ENCODE results near the gene CDCP2.

CDCP2 gene

GRCh38 chr1:54084794-54085193 lies 68.0 kb downstream of the CDCP2 start:
- Histone ChIP-seq H3K4me3 (ENCODE audit: insufficient read length, low read depth) (no peak overlapping the region), H3K36me3 (ENCODE audit: insufficient read depth, insufficient read length, low read length) (no peaks in the 10 kb centered on the region), H3K9ac (ENCODE audit: insufficient read length, low read depth) (no peak overlapping the region), H3K4me1 (ENCODE audit: insufficient read depth, insufficient read length) (no peaks in the 10 kb centered on the region), H3K27me3 (ENCODE audit: insufficient read depth, insufficient read length) (no peaks in the 10 kb centered on the region), H3K9me3 (ENCODE audit: insufficient read depth, low read length) (no peaks in the 10 kb centered on the region)
- no peak for DNase-seq (ENCODE audit: low read depth, low spot score)
- TF ChIP-seq SUZ12 (IDR thresholded peaks at IDR 0.05; ENCODE audit: extremely low read depth, insufficient read depth, insufficient read length) (no peak), ZNF274 (IDR thresholded peaks at IDR 0.05; ENCODE audit: low read depth, low read length) (no peak), YY1 (IDR thresholded peaks at IDR 0.05; ENCODE audit: insufficient read depth, insufficient read length) (no peak)

All from NT2/D1 (cell line).